ENCODE measurements around the gene PTAFR.
"Not testable (repeated sequence)": the region's sequence is repeated elsewhere in the genome, so short reads cannot be mapped to it uniquely, and the experiment has no call there.

Gene PTAFR

DNA sequence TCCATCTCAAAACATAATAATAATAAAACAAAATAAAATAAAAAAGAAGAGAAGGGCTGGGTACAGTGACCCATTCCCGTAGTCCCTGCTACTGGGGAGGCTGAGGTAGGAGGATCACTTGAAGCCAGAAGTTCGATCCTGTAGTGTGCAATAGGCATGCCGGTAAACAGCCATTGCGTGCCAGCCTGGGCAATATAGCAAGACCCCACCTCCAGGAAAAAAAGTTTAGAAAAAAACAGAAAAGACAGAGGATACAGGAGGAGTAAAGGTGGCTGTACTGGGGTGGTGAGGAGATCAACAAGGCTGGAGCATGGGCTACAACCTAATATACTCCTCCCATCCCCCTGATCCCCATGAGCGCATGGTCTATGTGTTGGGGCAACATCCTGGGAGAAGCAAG is 30.8 kb downstream of the PTAFR start:
- DNase-seq (ENCODE audit: low read depth in 2 of 3, low spot score in 1 of 3): no peak

DNA sequence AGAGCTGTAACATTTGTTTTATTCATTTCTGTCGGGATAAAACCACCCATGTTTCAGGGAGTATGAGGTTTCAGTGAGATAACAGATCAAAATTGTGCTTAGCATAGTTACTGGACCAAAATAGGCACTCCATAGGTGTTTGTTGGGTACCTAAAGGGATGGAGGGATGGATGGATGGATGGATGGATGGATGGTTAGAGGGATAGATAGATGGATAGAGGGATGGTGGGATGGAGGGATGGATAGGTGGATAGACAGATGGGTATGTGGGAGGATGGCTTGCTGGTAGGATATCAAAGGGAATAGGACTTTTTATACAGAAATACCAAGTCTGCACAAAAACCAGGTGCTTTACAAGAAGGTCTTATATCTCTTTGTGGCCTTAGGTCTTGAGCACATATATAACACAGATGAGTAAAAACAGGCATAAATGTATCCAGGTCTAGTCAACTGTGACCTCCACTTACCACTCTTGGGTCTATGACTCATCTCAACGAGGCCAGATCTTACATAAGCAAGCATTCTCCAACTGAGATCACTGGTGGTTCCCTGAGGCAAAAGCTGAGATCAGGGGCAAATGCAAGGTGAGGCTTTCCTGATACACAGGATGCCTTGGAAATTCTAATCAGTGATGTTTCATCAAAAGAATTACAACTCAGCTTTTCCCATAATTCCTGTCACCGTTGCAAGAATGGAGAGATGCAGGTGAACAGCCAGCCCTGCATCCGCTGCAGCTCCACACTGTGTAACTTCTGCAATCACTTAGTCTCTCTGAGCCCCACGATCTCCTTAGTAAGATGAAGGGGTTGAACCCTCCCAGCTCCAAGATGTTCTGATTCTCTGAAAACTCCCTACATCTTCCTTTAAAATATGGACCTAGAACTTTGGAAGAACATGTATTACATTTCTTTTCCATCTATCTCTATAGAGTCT is 32.0 kb downstream of the PTAFR start:
- DNase-seq (ENCODE audit: low read depth in 2 of 3, low spot score in 1 of 3): peak; percentile 8 to 37 (median 14)

DNA sequence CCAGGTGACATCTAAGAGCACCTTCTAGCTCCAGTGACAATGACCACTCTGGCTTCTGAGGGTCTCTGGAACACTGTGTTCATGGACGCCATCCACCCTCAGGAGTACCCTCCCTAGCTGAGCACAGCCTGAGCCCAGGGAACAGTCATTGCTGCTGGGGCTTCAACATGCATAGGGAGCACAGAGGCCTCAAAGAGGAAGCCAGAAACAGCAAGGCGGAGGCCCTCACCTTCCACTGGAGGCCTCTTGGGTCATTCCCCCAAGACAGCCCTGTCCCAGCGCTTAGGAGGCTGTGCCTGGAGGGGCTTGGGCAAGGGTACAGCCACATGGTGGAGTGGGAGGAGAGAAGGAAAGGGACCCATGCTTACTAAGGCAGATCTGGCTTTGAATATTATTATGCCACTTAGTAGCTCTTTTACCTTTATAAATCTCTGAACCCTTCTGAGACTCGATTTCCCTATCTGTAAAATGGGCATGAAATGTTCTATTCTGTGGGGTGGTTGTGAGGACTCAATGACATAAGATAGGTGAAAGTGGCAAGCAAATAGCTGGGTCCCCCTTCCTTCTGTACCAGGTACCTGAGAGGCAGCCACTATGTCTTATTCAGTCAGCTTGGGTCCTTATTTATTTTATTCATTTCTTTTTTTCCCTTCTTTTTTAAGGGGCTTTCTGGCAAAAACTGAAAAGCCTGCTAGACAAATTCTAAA is 32.8 kb downstream of the PTAFR start:
- DNase-seq (ENCODE audit: low read depth in 2 of 3, low spot score in 1 of 3): no peak

DNA sequence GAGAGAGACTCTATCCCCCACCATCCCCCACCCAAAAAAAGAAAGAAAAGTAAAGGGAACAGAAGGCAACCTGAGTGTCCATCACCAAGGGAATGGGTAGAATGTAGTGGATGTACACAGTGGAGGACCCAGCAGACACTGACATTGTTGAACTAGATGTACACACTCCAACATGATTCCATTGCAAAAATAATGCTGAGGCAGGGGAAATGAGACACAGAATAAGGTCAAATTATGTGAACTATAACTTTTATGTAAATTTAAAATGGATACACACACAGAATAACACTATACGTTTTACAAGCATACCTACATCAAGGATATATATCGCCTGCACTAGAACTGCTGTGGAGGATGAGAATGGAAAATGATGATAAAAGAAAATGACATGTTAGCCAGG is 34.8 kb downstream of the PTAFR start:
- DNase-seq (ENCODE audit: low read depth in 2 of 3, low spot score in 1 of 3): no peak

DNA sequence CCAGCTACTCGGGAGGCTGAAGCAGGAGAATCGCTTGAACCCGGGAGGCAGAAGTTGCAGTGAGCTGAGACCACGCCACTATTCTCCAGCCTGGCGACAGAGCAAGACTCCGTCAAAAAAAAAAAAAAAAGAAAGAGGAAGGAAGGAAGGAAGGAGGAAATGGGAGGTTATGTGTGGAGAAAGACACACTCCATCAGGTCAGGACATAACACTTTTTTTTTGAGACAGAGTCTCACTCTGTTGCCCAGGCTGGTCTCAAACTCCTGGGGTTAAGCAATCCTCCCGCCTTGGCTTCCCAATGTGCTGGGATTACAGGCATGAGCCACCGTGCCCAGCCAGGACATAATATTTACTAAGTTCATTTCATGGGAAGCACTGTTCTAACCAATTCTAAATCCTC is 36.6 kb downstream of the PTAFR start:
- not testable (repeated sequence) for DNase-seq (ENCODE audit: low read depth in 2 of 3, low spot score in 1 of 3)

DNA sequence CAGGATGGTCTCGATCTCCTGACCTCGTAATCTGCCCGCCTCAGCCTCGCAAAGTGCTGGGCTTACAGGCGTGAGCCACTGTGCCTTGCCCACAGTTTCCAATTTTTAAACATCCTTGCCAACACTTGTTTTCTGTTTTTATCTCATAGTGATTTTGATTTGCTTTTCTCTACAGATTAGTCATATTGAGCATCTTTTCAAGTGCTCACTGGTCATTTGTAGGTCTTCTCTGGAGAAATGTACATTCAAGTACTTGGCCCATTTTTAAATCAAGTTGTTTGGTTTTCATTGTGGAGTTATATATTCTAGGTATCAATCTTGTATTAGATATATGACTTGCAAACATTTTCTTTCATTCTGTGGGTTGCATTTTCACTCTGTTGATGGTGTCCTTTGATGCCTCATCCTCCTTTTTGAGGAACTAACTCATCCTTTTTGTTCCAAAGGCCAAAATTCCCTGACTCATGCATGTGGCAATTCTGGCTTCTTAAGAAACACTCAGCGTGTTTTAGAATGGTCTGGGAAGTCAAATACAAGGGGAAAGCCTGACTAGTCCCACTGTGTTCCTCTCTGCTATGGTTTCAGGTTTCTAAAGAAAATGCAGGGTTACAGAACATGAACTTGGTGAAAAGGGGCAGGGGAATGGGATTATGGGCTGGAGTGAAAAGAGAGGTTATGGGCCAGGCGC is 37.3 kb downstream of the PTAFR start:
- no peak for DNase-seq (ENCODE audit: low read depth in 2 of 3, low spot score in 1 of 3)

DNA sequence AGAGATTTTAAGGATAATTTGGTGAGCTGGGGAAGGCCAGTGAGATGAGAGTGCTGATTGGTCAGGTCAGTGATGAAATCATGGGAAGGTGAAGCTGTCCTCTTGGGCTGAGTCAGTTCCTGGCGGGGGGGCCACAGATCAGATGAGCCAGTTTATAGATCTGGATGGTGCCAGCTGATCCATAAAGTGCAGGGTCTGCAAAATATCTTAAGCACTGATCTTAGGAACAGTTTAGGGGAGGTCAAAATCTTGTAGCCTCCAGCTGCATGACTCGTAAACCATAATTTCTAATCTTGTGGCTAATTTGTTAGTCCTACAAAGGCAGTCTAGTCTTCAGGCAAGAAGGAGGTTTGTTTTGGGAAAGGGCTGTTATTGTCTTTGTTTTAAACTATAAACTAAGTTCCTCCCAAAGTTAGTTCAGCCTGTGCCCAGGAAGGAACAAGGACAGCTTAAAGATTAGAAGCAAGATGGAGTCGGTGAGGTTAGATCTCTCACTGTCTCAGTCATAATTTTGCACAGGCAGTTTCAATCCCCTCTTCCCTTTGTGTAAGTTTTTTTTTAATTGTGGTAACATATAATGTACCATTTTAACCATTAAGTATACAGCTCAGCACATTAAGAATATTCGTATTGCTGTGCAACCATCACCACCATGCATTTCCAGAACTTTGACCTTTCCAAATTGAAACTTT is 39.4 kb downstream of the PTAFR start:
- no peak for DNase-seq (ENCODE audit: low read depth in 2 of 3, low spot score in 1 of 3)

DNA sequence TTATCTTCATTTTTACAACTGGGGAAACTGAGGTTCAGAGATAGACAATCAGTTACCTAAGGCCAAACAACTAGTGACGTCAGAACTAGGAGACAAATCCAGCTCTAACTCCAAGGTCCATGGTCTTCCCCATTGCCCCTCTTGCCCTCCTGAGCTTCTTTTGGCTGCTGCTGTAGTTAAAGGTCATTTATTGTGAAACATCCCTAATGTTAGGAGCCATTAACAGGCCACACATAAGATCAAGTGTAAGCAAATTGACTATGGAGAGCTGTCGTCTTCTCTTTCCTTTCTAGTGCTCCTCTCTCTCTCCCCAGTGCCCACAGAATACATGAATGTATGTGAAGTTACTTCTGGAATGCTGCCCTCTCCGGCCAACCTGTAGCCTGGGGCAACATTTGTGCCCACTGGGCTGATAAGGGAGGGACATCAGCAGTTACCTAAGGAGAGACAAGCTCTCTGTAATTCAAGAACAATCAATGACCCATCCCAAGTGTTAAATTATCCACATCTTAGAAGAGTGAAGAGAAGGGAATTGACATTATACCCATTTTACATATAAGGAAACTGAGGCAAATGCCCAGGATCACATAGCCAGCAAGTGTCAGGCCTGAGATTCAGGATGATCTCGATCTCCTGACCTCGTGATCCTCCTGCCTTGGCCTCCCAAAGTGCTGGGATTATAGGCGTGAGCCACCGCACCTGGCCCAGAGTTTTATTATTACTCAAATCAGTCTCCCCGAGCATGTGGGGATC is 40.1 kb downstream of the PTAFR start:
- no peak for DNase-seq (ENCODE audit: low read depth in 2 of 3, low spot score in 1 of 3)

DNA sequence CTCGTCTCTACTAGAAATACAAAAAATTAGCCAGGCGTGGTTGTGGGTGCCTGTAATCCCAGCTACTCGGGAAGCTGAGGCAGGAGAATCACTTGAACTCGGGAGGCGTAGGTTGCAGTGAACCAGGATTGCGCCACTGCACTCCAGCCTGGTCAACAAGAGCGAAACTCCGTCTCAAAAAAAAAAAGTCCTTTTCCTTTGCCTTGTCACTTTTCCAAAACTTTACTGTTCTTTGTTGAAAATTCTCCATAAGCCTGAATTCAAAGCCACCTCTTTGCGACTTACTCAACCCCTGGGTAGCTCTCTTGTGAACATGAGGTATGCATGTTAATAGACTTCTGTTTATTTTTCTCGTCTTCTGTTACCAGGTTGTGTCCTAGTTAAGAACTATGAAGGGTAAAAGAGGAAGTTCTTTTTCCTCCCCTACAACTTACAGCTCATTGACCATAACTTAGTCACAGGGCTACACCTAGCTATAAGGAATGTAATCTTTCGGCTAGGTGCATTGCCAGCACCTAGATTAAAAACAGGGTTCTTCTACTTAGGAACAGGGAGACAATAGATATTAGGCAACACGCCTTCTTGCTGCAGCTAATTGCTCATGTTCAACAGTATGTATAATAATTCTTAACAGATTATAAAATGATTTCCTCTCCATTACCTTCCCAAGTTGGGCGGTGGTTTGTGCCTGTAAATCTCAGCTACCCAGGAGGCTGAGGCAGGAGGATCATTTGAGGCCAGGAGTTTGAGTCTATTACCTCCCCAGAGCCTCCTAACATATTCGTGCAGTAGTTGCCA is 40.9 kb downstream of the PTAFR start:
- DNase-seq (ENCODE audit: low read depth in 2 of 3, low spot score in 1 of 3): no peak

DNA sequence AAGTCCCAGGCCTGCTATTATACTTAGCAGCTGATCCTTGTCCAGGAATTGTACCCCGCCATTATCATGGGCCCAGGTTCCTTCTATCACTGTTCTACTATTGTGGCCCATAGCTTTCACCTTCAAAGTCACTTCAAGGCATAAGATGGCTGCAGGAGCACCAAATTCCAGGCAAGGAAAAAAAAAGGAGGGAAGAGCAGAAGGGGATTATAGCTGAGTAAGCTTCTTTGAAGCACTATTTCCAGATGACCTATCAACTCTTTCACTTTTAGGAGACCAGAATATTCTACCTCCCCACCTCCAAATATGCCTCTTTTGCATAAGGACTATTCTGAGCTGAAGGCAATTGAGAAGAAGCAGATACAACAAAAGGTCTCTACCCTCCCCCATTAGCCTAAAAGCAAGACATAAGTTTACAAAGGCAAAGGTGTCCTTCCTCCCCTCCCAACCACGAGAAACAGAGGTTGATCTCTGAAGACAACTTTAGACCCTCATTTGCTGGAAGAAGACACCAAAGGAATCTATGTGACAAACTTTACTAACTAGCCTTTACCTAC is 41.8 kb downstream of the PTAFR start:
- no peak for DNase-seq (ENCODE audit: low read depth in 2 of 3, low spot score in 1 of 3)

DNA sequence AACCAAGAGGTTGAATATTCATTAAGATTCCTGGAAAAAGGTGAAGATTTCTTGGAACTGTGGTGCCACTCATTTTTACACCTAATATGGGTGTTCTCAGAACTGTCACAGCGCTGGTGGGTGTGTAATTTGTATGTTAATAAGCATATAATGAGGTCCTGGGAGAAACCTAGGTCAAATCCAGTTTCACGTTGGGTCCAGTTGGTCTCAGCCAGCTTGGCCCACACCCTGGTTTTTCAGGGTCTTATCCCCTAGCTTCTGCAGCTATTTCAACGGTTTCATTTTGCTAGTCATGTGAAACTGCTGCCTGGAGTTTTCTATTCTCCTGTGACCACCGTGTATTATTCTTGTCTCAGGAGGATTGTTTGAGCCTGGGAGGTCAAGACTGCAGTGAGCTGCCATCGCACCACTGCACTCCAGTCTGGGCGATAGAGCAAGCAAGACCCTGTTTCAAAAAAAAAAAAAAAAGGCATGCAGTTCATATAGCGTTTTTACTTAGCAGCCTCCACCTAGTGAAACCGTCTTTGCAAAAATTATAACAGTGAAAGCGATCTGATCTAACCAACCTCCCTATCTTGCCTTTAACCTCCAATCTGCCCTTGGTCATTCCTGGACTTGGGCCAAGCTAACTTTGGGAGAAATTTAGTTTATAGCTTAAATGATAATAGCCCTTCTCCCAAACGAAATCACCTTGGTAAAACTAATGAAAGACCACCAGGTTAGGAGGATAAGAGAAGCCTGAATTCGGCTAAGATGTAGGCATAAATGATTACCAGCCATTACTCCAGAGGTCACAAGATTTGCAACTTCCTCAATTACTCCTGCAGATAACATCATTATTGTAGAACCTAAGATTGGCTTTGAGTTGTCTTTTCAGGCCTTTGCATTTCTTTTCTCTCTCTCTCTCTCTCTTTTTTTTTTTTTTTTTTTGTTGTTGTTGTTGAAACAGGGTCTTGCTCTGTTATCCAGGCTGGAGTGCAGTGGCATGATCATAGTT is 44.0 kb downstream of the PTAFR start:
- no peak for DNase-seq (ENCODE audit: low read depth in 2 of 3, low spot score in 1 of 3)

DNA sequence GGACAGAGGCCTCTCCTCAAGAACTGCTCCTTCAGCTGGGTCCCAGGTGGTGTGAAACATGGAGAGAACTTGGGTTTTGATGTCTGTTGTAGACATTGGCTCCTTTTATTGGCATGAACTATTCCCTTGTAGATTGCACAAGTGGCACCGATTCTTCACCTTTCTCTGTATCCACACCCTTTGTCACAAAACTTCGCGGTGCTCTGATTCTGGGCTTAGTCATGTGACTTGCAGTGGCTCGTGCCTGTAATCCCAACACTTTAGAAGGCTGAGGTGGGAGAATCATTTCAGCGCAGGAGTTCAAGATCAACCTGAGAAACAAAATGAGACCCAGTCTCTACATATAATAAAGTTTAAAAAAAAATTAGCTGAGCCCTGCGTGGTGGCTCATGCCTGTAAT is 45.6 kb downstream of the PTAFR start:
- no peak for DNase-seq (ENCODE audit: low read depth in 2 of 3, low spot score in 1 of 3)

DNA sequence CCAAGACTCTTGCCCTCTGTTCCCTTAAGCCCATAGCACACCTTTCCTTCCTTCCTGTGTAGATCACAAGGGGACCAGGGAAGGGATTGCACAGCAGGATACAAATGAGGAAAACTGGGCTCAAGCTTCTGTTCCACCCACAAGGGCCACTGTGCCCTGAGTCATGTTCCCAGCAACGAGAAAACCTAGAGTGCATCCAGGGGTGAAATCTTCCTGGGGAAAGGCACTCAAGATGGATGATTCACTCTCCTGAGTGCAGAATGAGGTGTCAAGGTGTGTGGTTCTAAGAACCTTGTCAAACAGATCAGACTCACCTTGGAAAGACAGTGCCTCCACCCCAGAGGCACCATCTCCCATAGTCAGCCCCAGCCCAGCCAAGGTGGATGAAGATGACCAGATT is 47.3 kb downstream of the PTAFR start:
- no peak for DNase-seq (ENCODE audit: low read depth in 2 of 3, low spot score in 1 of 3)

DNA sequence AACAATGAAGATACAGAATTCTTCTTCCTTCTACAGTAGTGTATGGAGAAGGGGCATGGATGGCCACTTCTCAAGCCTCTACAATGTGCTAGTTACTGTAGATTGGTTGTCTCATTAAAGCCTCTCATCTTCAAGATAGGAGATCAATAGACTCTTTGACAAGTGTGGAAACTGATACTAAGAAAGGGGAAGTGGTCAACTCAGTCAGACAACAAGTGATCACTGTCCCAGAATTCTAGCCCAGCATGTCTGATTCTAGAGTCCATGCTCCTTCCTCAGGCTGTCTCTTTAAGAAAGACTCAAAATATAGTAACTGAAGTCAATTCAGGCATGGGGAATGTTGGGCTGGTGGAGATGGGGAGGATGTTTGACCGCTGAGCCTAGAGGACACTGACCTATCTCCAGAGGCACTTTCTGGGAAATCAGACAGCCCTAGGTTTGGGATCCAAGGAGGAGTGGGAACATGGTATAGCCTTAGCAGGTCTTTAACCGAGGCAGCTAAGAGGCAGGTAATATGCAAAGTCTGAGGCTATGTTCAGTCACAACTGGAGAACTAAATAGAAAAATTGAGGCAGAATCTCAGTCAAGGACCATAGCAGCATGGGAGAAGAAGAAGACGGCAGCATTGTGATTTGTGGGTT is 48.8 kb downstream of the PTAFR start:
- no peak for DNase-seq (ENCODE audit: low read depth in 2 of 3, low spot score in 1 of 3)

DNA sequence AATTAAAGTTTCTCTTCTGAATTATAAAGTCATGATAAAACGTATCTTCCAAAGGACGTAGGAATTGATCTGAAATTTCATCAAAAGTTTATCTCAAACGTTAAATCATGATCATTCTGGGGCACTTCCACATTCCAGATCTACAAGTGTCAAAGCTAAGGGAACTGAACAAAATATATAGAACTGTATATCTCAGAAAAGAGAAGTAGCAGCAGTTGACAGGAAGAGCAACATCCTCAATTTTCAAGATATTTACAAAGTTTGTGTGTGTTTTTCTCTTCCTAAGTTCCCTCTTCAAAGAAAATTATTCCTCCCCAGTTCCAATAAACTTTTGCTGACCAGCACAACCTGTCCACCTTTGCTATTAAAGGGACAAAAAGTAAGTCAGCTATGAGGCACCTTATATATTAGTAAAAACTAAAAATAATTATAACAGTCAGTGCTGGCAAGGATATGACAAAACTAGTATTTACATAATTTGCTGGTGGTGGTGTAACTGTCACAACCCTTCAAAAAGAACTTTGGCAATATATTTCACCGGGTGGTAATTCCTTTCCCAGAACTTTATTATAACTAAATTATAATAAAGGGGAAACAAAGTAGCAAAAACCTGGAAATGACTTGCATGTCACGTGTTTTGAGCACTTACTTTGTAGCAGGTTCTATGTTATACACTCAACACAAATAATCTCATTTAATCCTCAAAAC is 49.6 kb downstream of the PTAFR start:
- no peak for DNase-seq (ENCODE audit: low read depth in 2 of 3, low spot score in 1 of 3)

DNA sequence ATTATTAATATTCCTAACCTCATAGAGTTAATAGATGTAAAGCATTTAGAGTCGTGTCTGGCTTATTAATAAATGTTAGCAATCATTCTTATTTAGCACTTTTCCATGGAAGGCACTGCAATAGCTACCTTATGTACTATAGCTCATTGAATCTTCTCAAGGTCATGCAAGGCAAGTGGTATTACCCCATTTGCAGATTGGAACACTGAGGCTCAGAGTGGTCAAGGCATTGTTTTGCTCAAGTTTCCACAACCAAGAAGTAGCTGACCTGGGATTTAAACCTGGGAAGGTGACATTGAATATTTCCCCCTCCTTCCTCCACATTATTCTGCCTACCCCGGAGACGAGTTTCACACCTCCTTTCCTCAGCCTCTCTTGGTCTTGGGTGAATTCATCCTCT is 50.3 kb downstream of the PTAFR start:
- no peak for DNase-seq (ENCODE audit: low read depth in 2 of 3, low spot score in 1 of 3)

DNA sequence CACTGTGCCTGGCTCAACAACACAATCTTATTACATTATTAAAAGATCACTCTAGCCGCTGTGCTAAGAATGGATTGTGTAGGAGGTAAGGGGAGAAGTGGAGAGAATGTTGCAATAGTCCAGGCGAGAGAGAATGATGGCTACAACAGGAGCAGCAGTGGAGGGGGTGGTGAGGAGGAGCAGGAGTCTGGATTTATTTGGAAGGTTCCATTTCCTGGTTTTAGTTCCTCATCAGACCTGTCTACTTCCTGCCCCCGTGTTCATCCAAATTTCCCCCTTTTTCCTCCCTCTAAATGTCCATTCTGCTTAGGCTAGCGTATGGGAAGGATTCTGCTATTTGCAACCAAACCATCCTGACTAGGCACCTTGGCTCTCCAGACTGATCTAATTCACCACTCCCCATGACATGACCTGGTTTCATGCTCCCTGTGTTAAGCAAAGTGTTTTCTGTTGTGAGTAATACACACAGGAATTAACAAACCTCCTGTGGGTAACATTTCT is 53.0 kb downstream of the PTAFR start:
- no peak for DNase-seq (ENCODE audit: low read depth in 2 of 3, low spot score in 1 of 3)
